GM12891 (cell line): ENCODE data around the gene PPP2R1A.

Experiments
- POLR2A ChIP-seq: IDR thresholded peaks from 2 replicates; pipeline ENCODE4 v1.6.1; 2011; ENCODE audit warnings: low read depth, low read length, control low read depth
- POLR2AphosphoS5 ChIP-seq: IDR thresholded peaks from 2 replicates; pipeline ENCODE4 v1.6.1; 2011; ENCODE audit warnings: low read depth, low read length, control low read depth
- POU2F2 ChIP-seq: IDR thresholded peaks from 2 replicates; pipeline ENCODE4 v1.6.1; 2011; ENCODE audit warnings: low read depth, mild to moderate bottlenecking, control low read depth, low read length, moderate library complexity
- SPI1 ChIP-seq: IDR thresholded peaks from 2 replicates; pipeline ENCODE4 v1.6.1; 2011; ENCODE audit warnings: low read depth, low read length, control low read depth
- TAF1 ChIP-seq: IDR thresholded peaks from 2 replicates; pipeline ENCODE4 v1.6.1; 2011; ENCODE audit warnings: low read depth, low read length, control low read depth

GRCh38 chr19:52189735-52190486 lies at the start of gene PPP2R1A:
- TF ChIP-seq POLR2A = peak; percentile 87
- peak; percentile 93 for TF ChIP-seq TAF1
- TF ChIP-seq POLR2AphosphoS5 = peak; percentile 89
- peak; percentile 49 for TF ChIP-seq SPI1
- no peak; the same call in 1 of the 2 replicates for TF ChIP-seq POU2F2
